AG09309 (cell line): ENCODE results near the gene NUP54.

Experiments used
- DNase-seq: peaks from one replicate; pipeline ENCODE4 v3.0.0-alpha.2; 2010; ENCODE audit warnings: low read depth
- H3K4me3 ChIP-seq: 2 replicates; pipeline ENCODE4 v1.5.1; 2011; ENCODE audit warnings: mild to moderate bottlenecking, low read depth, low read length, moderate library complexity; ENCODE audit not compliant: control insufficient read depth
- TF ChIP-seq, protein P1 (sequence below): IDR thresholded peaks from 2 replicates; pipeline ENCODE4 v1.5.1; 2011; ENCODE audit warnings: mild to moderate bottlenecking, low read depth, low read length, inconsistent platforms; ENCODE audit not compliant: insufficient read depth, control insufficient read depth; ENCODE audit errors: missing control alignments

Gene NUP54

DNA sequence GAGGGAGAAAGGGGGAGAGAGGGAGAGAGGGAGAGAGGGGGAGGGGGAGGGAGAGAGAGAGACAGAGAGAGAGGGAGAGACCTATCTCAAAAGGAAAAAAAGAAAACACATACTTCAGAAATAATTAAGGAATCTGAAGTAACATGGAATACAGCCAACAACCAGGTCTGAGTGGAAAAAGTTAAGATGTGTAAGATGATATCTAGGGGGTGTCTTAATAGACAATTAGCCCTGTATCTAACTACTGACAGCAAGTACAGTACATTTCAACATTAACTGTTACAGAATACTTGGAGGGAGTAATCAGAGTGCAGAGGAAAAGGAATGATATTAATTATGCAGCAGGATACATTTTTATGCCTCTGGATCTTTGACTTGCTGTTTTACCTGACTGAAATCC, 22.4 kb downstream of the NUP54 start:
- no peak for DNase-seq
- no peak overlapping the region for H3K4me3 ChIP-seq
- TF ChIP-seq, protein P1, sequence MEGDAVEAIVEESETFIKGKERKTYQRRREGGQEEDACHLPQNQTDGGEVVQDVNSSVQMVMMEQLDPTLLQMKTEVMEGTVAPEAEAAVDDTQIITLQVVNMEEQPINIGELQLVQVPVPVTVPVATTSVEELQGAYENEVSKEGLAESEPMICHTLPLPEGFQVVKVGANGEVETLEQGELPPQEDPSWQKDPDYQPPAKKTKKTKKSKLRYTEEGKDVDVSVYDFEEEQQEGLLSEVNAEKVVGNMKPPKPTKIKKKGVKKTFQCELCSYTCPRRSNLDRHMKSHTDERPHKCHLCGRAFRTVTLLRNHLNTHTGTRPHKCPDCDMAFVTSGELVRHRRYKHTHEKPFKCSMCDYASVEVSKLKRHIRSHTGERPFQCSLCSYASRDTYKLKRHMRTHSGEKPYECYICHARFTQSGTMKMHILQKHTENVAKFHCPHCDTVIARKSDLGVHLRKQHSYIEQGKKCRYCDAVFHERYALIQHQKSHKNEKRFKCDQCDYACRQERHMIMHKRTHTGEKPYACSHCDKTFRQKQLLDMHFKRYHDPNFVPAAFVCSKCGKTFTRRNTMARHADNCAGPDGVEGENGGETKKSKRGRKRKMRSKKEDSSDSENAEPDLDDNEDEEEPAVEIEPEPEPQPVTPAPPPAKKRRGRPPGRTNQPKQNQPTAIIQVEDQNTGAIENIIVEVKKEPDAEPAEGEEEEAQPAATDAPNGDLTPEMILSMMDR = no peak

DNA sequence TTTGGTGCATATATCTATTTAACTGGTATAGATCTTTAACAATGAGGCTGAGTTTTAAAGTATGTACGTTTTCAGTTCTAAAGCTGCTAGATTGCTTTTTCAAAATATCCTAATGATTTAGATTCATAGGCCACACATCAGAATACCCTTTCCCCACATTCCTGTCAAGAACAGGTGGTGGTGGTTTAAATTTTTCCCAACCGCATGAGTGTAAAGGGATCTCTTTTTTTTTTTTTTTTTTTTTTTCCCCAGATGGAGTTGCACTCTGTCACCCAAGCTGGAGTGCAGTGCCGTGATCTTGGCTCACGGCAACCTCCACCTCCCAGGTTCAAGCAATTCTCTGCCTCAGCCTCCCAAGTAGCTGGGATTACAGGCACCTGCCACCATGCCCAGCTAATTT, 28.0 kb downstream of the NUP54 start:
- TF ChIP-seq, protein P1 = no peak
- no peak overlapping the region for H3K4me3 ChIP-seq
- DNase-seq = no peak

DNA sequence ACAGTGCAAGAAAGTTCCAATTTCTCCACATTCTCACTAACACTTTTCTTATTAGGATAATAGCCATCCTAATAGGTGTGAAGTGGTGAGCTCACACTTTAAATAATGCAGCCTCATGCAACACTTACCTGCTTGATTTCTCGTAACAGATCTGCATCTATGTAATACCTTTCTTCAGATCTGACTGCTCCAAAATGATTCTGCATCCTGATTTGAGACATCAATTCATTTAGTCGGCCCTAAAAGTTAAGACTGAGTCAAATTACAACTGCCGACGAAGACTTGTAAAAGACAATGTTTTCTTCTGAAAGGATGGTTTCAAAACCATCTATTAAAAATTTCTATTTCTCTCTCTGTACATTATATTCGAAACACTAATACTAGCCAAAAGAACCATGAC, 30.7 kb downstream of the NUP54 start:
- TF ChIP-seq, protein P1 = no peak

GRCh38 chr4:76116821-76117220, 31.4 kb downstream of the NUP54 start:
- DNase-seq = no peak
- TF ChIP-seq, protein P1 = no peak
- no peak overlapping the region for H3K4me3 ChIP-seq

More for the DNA sequence above, 30.7 kb downstream of the NUP54 start:
- DNase-seq = no peak
- no peak overlapping the region for H3K4me3 ChIP-seq

DNA sequence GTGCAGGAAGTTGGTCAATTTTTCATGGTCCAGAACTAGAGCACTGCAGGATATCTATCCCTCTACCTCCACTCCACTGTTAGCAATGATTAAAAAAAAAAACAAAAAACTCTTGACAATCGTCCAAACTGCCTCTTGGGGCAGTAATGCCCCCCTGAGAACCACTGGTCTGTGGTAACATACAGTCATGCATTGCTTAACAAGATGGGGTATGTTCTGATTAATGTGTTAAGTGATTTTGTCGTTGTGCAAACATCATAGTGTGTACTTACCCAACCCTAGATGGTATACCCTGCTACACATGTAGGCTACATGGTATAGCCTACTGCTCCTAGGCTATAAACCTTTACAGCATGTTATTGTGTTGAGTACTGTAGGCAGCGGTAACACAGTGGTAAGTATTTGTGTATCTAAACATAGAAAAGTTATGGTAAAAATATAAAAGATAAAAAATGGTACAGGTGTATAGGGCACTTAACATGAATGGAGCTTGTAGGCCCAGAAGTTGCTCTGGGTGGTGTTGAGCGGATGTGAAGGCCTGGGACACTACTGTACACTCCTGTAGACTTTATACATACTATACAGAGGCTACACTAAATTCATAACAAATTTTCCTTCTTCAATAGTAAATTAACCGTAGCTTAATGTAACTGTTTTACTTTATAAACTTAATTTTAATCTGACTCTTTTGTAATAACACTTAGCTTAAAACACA, 39.6 kb downstream of the NUP54 start:
- no peak overlapping the region for H3K4me3 ChIP-seq
- DNase-seq = no peak
- TF ChIP-seq, protein P1 = no peak

GRCh38 chr4:76106442-76106841, 41.8 kb downstream of the NUP54 start:
- TF ChIP-seq, protein P1 = no peak
- H3K4me3 ChIP-seq = no peak overlapping the region
- no peak for DNase-seq
